Fibroblast of skin of scalp (primary cell): ENCODE measurements around the gene TPSAB1. TPM values are rescaled to one million over a fixed set of nuclear protein-coding genes. Genes with fewer than 3 reads are reported as not detected.
"Not testable (repeated sequence)": the region's sequence is repeated elsewhere in the genome, so short reads cannot be mapped to it uniquely, and the experiment has no call there.

Experiments
- DNase-seq: peaks from one replicate; pipeline ENCODE4 v3.0.0-alpha.2; 2013
- polyA plus RNA-seq, 2 experiments: library from polyadenylated mRNA; unstranded; fragments of 120-200 nt; gene quantifications; one replicate each; pipeline ENCODE4 v1.2.1, GENCODE V29; 2013; ENCODE audit not compliant: insufficient read length in 2 of 2

Gene TPSAB1
- not detected for polyA plus RNA-seq (2013, experiment 1 of 2; ENCODE audit: insufficient read length)
- polyA plus RNA-seq (2013, experiment 2 of 2; ENCODE audit: insufficient read length): not detected

DNA sequence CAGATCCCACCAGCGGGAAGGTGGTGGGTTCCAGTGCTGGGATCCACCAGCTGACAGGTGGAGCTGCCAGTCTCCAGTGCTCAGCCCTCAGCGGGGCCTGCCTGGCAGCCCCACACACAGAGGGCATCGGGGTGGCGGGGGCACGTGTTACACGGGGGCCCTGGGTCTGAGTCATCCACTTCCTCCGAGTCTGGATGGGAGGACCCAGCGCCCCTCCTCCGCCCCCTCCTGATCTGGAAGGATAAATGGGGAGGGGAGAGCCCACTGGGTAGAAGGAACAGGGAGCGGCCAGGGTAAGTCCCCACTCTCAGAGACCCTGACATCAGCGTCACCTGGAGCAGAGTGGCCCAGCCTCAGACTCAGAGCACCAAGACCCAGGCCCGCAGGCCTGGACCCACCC is at the start of gene TPSAB1:
TSS of gene TPSAB1 (plus strand) at position 270 of the 400 bp plus-strand sequence. CDS start 234 bp downstream, outside the sequence.
- not testable (repeated sequence) for DNase-seq

DNA sequence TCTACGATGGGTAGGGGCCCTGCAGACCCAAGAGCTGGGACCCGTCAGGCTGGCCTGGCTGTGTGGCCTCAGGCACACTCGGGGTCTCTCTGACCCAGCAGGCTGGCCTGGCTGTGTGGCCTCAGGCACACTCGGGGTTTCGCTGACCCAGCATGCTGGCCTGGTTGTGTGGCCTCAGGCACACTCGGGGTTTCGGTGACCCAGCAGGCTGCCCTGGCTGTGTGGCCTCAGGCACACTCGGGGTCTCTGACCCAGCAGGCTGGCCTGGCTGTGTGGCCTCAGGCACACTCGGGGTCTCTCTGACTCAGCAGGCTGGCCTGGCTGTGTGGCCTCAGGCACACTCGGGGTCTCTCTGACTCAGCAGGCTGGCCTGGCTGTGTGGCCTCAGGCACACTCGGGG is 49.7 kb upstream of the TPSAB1 start:
- not testable (repeated sequence) for DNase-seq

DNA sequence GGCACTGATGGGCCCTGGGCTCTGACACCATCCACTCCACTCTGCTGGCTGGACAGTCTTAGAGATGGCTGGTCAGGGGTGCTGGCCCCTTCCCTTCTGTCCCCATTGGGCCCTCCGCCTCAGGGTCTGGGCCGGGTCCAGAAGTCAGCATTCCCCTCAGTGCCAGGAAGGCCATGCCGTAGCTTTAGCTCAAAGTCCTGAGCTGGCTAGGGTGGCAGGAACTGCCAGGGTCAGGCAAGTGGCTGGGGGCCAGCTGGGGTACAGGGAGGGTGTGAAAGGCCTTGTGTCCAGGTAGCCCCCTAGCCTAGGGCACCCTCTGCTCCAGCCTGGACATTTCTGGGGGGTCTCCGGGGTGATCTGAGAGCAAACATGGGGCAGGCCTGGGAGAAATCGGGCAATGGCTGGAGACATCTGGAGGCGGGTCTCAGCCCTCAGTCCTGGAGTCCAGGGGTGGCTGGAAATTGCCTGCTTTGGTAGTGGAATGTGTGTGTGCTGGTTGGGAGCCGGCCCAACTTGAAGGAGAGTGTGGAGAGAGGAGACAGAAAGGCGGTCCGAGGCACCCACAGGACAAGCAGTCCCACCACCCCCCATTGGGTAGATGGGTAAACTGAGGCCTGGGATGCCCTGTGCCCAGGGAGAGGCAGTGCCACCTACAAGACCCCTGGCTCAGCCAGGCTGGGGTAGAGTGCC is 48.0 kb upstream of the TPSAB1 start:
- no peak for DNase-seq

DNA sequence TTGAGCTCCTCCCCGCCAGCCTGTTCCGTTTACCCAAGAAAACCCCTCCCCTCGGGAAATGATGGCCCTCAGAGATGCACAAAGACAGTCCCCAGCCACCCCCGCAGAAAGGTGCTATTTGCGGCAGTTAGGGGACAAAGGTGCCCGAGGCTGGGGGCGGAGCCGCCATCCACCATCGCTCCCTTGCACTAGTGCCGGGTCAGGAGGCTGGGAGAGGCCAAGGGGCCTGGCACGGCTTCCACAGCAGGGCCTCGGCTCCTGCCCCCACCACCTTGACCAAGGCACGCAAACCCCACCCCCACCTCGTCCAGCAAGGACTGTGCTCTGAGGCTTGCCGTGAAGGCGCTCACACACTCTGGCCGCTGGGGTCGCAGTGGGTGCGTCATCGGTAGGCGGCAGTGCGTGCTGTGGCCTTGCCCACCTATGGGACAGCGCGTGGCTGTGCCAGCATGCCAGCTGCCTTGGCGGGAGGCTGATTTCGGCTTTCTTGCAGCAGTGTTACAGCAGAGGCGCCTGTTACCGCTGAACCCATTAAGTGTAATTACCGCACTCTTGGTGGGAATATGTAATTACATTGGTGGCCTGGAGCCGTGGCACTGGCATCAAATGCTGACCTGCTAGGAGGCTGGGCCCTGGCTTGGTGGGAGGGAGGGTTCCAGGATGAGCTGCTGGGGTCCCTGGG is 47.2 kb upstream of the TPSAB1 start:
- no peak for DNase-seq

DNA sequence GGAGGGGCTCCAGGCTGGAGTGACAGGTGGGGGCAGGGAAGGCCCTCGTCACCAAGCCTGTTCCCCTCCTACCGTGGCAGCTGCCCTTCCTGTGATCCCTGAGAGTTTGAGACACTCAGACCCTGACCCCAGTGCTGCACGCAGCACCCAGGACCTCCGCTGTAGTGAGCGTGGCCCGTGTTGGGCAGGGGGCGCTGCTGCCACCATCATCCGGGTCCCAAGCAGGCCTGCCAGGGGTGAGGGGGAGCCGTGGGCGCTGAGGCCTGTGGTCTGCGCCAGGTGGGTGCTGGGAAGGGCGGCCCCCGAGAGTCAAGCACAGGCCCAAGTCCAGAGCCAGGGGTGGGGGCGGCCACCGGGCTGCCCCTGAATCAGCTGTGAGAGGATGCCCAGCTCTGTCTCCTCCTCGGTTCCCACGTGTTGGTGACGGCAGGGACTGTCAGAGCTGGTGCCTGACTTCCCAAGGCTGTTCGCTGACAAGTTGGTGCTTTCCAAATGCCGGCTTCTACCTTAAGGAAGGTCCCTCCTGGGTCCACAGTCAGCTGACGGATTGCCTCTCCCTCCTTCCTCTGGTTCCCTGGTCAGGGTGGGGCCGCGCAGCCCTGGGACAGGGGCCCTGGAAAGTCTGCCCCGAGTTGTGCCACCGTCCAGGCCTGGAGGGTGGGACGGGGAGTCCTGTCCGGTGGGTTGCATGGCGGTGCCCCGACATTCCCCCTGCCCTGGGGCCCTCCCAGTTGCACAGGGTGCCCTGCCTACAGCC is 46.5 kb upstream of the TPSAB1 start:
- no peak for DNase-seq

DNA sequence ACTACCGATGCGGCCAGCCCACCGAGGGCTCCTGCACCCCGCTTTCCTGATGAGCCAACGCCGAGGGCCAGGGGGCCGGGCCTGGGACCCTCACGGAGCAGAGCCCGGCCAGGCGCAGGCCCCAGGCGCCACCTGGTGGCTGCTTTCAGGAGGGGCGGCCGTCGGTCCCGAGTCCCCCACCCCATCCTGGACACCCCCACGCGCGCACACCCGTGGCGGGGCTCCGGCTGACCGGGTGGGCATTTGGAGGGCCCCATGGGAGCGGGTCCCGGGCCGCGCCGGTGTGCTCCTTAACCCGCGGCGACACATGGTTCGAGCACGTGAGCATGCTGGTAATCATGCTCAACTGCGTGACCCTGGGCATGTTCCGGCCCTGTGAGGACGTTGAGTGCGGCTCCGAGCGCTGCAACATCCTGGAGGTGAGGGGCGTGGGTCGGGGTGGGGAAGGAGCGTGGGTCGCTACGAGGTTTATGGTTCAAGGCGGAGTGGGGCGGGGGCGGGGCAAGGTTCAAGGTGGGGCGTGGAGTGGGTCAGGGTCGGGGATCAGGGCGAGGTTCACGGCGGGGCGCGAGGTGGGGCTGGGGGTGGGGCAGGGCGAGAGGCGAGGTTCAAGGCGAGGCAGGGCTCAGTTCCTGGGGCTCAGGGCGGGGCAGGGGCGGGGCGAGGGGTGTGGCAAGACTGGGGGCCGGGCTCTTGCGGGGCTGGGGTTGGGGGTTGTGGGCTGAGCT is 45.7 kb upstream of the TPSAB1 start:
- DNase-seq: no peak

DNA sequence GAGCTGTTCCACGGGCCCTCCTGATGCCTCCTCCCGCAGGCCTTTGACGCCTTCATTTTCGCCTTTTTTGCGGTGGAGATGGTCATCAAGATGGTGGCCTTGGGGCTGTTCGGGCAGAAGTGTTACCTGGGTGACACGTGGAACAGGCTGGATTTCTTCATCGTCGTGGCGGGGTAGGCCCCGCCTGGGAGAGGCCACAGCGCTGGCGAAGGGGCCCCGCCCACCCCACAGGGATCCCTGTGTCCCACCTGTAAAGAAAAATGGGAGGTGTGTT is 45.2 kb upstream of the TPSAB1 start:
- no peak for DNase-seq

DNA sequence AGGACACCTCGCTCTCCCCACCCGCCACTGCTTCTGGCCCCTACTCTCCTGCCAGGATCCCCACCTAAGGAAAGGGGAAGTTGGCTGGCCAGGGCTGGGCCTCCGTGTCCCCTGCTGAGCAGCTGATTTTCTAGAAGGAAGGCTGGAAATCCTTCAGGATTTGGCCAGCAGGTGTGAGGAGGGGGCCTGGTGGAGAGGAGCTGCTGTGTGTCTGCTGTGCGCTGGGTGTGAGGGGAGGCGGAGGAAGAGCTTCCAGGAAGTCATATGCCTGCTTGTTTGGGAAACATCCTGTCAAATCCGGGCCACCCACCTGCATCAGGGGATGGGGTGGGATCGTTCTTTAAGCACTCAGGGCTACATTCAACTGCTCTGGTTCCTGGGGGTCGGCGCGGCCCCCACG is 44.0 kb upstream of the TPSAB1 start:
- DNase-seq: no peak

DNA sequence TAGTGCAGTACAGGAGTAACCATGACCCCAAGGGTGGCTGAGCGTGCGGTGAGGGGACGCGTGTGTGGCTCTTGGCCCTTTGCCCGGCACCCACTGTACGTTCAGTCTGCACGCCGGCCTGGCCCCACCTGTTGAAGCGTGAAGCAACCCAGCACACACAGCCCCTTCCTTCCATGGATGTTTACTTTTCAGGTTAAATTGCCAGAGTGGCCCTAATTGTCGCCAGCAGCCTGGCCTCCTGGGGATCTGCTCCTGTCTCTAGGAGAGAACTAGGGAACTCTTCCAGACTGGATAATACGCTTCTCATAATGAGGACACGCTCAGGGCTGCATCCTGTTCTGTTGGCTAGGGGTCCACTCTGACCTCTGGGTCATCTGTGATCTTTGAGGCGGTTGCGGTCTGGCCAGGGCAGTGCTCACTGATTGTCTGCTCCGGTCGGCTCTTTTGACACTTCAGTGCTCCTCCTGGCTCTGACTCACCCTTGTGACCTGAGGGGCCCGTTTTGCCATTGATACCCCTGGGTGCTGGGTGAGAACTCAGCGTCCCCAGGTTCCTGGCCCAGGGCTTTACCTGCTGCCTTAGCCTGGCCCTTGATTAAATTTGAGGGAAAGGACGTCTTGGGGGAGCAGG is 43.2 kb upstream of the TPSAB1 start:
- DNase-seq: no peak

DNA sequence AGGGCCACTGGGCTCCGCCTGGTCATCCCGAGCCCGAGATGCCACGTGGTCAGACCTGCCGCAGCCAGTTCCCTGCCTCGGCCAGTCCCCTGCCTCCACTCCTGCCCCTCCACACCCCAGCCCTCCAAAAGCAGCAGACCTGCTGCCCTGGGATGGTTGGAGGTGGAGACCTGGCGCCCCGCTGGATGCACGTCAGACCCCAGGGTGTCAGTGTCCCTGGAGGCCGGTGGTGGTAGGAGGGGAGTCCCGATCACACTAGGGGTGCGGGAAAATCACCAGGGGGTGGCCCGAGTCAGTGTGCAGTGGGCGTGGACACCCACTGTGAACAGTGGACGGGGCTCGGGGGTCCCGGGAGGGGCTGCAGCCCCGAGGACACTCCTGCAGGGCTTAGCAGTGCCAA is 42.3 kb upstream of the TPSAB1 start:
- no peak for DNase-seq

DNA sequence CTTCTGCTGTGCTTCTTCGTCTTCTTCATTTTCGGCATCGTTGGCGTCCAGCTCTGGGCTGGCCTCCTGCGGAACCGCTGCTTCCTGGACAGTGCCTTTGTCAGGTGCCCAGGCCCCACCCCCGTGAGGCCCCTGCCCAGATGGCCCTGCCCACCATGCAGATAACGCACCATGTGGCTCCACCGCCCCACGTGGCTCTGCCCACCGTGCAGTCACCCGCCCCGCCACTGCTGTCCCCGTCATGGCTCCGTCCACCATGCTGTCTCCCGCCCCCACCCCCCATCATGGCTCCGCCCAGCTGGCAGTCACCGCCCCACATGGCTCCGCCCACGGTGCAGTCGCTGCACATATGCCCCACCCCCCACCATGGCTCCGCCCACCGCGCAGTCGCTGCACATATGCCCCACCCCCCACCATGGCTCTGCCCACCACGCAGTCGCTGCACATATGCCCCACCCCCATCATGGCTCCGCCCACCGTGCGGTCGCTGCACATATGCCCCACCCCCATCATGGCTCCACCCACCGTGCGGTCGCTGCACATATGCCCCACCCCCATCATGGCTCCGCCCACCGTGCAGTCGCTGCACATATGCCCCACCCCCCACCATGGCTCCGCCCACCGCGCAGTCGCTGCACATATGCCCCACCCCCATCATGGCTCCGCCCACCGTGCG is 41.7 kb upstream of the TPSAB1 start:
- not testable (repeated sequence) for DNase-seq

DNA sequence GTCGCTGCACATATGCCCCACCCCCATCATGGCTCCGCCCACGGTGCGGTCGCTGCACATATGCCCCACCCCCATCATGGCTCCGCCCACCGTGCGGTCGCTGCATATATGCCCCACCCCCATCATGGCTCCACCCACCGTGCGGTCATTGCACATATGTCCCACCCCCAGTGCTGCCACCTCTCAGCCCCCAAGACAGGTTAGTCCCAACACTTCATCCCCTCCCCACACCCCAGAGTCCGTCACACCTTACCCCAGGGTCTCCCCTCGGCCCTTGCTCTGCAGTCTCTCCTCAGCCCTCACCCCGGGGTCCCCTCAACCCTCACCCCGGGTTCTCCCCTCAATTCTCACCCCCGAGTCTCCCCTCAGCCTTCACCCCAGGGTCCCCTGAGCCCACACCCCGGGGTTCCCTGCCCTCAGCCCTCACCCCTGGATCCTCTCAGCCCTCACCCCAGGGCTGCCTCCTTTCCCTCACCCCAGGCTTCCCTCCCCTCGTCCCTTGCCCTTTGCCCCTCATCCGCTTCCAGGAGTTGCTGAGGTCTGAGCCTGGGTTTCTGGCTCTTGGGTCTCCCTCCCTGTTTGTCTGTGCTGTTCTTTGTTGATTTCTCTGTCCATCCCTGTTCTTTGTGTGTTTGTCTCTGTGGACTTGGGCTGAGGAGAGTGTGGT is 41.0 kb upstream of the TPSAB1 start:
- DNase-seq: no peak

DNA sequence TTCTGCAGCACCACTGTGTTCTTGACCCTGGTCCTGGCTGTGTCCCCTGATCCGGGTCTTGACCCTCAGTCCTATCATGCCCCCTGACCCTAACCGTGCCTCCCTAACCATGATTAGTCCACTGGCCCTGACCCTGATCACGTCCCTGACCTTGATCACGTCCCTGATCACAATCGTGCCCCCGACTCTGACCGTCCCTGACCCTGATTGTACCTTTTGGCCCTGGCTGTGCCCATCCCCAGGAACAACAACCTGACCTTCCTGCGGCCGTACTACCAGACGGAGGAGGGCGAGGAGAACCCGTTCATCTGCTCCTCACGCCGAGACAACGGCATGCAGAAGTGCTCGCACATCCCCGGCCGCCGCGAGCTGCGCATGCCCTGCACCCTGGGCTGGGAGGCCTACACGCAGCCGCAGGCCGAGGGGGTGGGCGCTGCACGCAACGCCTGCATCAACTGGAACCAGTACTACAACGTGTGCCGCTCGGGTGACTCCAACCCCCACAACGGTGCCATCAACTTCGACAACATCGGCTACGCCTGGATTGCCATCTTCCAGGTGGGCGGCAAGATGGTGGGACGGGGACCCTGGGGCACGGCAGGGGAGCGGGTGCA is 40.4 kb upstream of the TPSAB1 start:
- DNase-seq: no peak

DNA sequence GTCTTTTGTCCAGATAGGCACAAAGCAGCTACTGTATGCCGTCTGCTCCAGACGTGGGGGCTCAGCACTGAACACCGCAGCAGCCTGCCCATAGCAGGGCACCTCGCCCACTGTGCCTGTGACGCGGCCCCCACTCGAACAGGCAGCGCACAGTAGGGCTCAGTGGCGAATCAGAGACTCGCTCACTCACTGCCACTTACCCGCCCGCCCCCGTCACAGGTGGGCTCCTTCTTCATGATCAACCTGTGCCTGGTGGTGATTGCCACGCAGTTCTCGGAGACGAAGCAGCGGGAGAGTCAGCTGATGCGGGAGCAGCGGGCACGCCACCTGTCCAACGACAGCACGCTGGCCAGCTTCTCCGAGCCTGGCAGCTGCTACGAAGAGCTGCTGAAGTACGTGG is 39.1 kb upstream of the TPSAB1 start:
- DNase-seq: no peak

DNA sequence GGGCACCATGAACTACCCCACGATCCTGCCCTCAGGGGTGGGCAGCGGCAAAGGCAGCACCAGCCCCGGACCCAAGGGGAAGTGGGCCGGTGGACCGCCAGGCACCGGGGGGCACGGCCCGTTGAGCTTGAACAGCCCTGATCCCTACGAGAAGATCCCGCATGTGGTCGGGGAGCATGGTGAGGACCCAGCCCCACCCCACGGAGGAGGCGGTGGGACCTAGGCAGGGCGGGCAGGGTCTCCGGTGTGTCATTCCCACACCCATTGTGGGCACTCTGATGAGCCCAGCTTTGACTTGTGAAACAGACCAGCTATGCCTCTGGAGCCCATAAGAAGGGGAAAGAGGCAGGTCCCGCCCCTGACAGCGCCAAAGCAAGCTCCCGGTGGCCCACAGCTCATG is 38.2 kb upstream of the TPSAB1 start:
- no peak for DNase-seq

DNA sequence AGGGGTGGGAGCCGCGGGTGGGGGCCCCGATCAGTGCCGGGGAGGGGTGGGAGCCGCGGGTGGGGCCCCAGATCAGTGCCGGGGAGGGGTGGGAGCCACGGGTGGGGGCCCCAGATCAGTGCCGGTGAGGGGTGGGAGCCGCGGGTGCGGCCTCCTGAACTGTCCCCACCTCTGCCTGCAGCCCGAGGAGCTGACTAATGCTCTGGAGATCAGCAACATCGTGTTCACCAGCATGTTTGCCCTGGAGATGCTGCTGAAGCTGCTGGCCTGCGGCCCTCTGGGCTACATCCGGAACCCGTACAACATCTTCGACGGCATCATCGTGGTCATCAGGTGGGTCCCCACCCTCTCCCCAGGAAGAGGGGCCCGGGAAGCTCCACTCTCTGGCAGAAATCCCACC is 35.6 kb upstream of the TPSAB1 start:
- no peak for DNase-seq

DNA sequence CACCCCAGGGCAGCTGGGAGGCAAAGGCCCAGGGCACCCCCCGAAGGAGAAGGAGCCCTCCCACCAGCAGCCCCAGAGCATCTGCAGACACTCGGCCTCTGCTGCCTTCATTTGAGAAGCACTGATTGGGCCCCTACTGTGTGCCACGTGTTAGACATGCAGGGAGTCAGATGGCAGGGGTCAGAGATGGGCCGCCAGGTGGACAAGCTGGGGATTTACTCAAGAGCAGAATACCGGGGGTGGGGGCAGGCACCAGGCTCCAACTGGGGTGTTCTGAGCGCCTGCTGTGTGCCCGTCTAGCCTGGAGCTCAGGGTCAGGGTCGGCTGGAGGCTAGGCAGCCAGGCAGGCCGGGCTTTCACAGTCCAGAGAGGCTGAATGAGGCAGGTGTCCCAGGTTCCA is 34.2 kb upstream of the TPSAB1 start:
- no peak for DNase-seq

DNA sequence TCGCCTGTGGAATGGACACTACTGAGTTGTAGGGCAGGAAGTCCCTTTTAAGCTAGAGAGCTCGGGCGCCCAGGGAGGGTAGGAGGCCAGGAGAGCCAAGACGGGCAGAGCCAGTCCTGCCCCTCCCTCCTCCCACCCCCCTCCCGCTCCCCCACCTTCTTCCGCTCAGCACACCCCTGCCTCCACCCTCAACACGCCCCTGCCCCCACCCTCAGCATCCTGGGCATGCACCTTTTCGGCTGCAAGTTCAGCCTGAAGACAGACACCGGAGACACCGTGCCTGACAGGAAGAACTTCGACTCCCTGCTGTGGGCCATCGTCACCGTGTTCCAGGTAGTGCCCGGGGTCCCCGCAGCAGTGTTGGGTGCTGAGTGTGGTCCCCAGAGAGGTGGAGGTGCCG is 33.7 kb upstream of the TPSAB1 start:
- no peak for DNase-seq

DNA sequence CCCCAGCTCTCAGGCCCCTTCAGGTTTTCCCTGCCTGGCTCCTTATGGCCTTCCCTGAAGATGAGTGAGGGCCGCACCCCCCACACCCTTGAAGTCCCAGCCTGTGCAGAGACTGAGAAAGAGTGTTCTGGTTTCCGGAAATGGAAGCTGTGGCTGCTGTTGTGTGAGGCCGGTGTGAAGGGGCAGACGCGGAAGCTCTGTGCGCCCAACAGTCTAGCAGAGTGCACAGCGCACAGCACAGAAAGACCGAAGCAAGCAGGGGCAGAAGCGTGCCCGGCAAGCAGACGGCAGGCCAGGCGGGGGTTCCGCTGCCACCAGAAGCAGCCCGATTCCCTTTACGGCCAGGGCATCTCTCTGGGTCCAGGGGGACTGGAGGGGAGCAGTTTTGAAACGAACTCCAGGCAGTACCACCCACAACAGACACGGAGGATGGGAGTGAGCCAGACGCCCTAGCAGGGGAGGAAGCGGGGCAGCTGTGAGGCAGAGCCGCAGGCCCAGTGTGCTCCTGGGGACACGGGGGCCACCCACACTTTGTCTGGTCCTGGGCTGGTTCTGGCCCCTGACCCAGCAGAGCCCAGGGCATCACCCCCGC is 32.2 kb upstream of the TPSAB1 start:
- no peak for DNase-seq

DNA sequence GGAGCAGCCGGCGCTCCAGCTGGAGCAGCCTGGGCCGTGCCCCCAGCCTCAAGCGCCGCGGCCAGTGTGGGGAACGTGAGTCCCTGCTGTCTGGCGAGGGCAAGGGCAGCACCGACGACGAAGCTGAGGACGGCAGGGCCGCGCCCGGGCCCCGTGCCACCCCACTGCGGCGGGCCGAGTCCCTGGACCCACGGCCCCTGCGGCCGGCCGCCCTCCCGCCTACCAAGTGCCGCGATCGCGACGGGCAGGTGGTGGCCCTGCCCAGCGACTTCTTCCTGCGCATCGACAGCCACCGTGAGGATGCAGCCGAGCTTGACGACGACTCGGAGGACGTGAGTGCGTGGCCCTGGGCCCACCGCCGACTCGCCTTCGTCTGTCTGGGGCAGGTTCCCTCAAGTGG is 31.4 kb upstream of the TPSAB1 start:
- DNase-seq: no peak

DNA sequence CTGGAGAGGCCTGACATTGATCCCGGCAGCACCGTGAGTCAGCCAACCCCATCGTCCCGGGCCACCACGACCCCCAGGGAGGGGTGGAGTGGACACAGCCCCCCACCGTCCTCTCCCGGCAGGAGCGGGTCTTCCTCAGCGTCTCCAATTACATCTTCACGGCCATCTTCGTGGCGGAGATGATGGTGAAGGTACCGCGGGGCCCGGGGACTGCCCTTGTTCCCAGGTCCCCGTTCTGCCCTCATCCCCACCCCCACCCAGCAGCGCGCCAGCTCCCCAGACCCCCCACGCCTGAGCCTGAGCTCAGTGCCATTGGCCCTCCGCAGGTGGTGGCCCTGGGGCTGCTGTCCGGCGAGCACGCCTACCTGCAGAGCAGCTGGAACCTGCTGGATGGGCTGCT is 30.0 kb upstream of the TPSAB1 start:
- no peak for DNase-seq
